Transverse colon (tissue), 4 donors: ENCODE results near the gene DNAJC5. TPM values are rescaled to one million over a fixed set of nuclear protein-coding genes. Genes with fewer than 3 reads are reported as not detected.

Source experiments
- DNase-seq: peaks from one replicate; pipeline ENCODE4 v3.0.0-alpha.2; 2019
- H3K27ac ChIP-seq, 4 donors: fragments of 200-600 bp; sonication (generic); 2 replicates each; pipeline ENCODE4 v1.5.1; 2016 to 2018; ENCODE audit warnings: inconsistent platforms in 4 of 4
- H3K27me3 ChIP-seq: fragments of 200-600 bp; sonication (generic); 2 replicates; pipeline ENCODE4 v1.5.1; 2017; ENCODE audit warnings: inconsistent platforms
- H3K36me3 ChIP-seq, 4 donors: fragments of 200-600 bp; sonication (generic); 2 replicates each; pipeline ENCODE4 v1.5.1; 2017 to 2019; ENCODE audit warnings: inconsistent platforms in 4 of 4
- H3K4me1 ChIP-seq, 4 donors: fragments of 200-600 bp; sonication (generic); 2 replicates each; pipeline ENCODE4 v1.5.1; 2017 to 2020; ENCODE audit warnings: inconsistent platforms in 4 of 4
- H3K4me3 ChIP-seq, 4 donors: fragments of 200-600 bp; sonication (generic); 1 replicate in 1 of 4; 2 replicates in 3 of 4; pipeline versions ENCODE4 v1.5.1 to v1.6.1; 2017 to 2019; ENCODE audit warnings: inconsistent platforms in 4 of 4
- H3K9me3 ChIP-seq, 2 donors: fragments of 200-600 bp; sonication (generic); 2 replicates each; pipeline ENCODE4 v1.5.1; 2017 to 2019; ENCODE audit warnings: inconsistent platforms in 2 of 2
- CTCF ChIP-seq, 5 experiments: fragments of 200-600 bp in 3 of 5; fragments of 450-650 bp in 2 of 5; sonication (generic) in 3 of 5; IDR thresholded peaks; 1 replicate in 2 of 5; 2 replicates in 3 of 5; pipeline ENCODE4 v1.5.1; 2016 to 2017; ENCODE audit warnings: antibody characterized with exemption in 5 of 5, inconsistent platforms in 3 of 5, mild to moderate bottlenecking in 2 of 5, moderate library complexity in 1 of 5
- EP300 ChIP-seq: sonication (generic); formaldehyde crosslinking; IDR thresholded peaks from one replicate; pipeline ENCODE4 v1.6.1; 2017; ENCODE audit warnings: antibody characterized with exemption, low read depth
- POLR2A ChIP-seq: fragments of 450-650 bp; IDR thresholded peaks from one replicate; pipeline ENCODE4 v1.6.1; 2016; ENCODE audit warnings: antibody characterized with exemption, mild to moderate bottlenecking, moderate library complexity
- POLR2AphosphoS5 ChIP-seq, 3 donors: sonication (generic); formaldehyde crosslinking; IDR thresholded peaks; one replicate each; pipeline ENCODE4 v1.6.1; 2016; ENCODE audit warnings: antibody characterized with exemption in 3 of 3
- WGBS, 2 donors: methylation state at CpG; one replicate each; pipeline ENCODE4 v1.1.5; 2018; ENCODE audit warnings: low coverage in 1 of 2; 5-methylcytosine and 5-hydroxymethylcytosine counted together
- in situ Hi-C, 4 donors: fragments of 200-750 bp; cut with MboI; loops; one replicate each; pipeline versions ENCODE4 v1.15.0 to v1.15.1; 2017; ENCODE audit warnings: low sequenced_read_pairs in 3 of 4, low pct_ligation_motif_present in 1 of 4, low pct_unique_long_range_greater_than_20kb in 1 of 4
- intact Hi-C: fragments of 100-400 bp; cut with DNase I; formaldehyde crosslinking; loops from one replicate; pipeline ENCODE4 v1.15.1; 2023; ENCODE audit warnings: low total_unique reads
- total RNA-seq, 4 donors: library from RNA; depleted of rRNA; stranded (reverse); fragments of >200 nt; gene quantifications; one replicate each; pipeline ENCODE4 v1.1.0, GENCODE V29; 2016

Gene DNAJC5
- total RNA-seq, 4 donors from 2014 or later: 59.9 to 77.3 (median 71.4) TPM

GRCh38 chr20:63945031-63945658, 50.2 kb downstream of the DNAJC5 start:
- TF ChIP-seq POLR2AphosphoS5 (IDR thresholded peaks at IDR 0.05) (no peak), POLR2A (no peak), EP300 (no peak), CTCF (IDR thresholded peaks at IDR 0.05) (no peak)
- WGBS, 2 donors: 94% methylated on average over 16 of the region's 17 CpGs; no CpG with 5 or more reads in 1 of the 2 donors
- intact Hi-C loops: no loop called here
- H3K36me3 ChIP-seq: peaks cover 0 to 31% (median 12%) of the 10 kb centered on the region in 4 donors
- H3K9me3 ChIP-seq: no peaks in the 10 kb centered on the region
- DNase-seq: no peak
- no peaks in the 10 kb centered on the region for H3K27me3 ChIP-seq
- no peak overlapping the region for H3K27ac ChIP-seq
- in situ Hi-C loops: no loop called here
- H3K4me1 ChIP-seq: peaks cover 20 to 27% (median 24%) of the 10 kb centered on the region in 4 donors
- no peak overlapping the region for H3K4me3 ChIP-seq

GRCh38 chr20:63945921-63946920, 51.3 kb downstream of the DNAJC5 start:
- 89 to 100% methylated on average over 1 to 17 of the region's 39 CpGs for WGBS, 2 donors
- peaks cover 0 to 21% (median 8%) of the 10 kb centered on the region in 4 donors for H3K36me3 ChIP-seq

GRCh38 chr20:63946986-63947637, 52.2 kb downstream of the DNAJC5 start:
- no peak for DNase-seq
- no peaks in the 10 kb centered on the region for H3K9me3 ChIP-seq
- peaks cover 0 to 21% (median 8%) of the 10 kb centered on the region in 4 donors for H3K36me3 ChIP-seq
- peaks cover 39 to 47% (median 42%) of the 10 kb centered on the region in 4 donors for H3K4me1 ChIP-seq
- H3K27me3 ChIP-seq: no peaks in the 10 kb centered on the region
- peak overlapping the region in 2 of 4 donors; percentile 84 to 93 for H3K27ac ChIP-seq
- H3K4me3 ChIP-seq: no peak overlapping the region
- intact Hi-C loops: no loop called here
- 67 to 85% methylated on average over 2 to 13 of the region's 15 CpGs for WGBS, 2 donors
- in situ Hi-C loops: no loop called here
- no peak for TF ChIP-seq CTCF (IDR thresholded peaks at IDR 0.05)
- no peak for TF ChIP-seq POLR2AphosphoS5 (IDR thresholded peaks at IDR 0.05)
- no peak for TF ChIP-seq POLR2A
- TF ChIP-seq EP300: no peak

More at GRCh38 chr20:63945921-63946920, 51.3 kb downstream of the DNAJC5 start:
- H3K27ac ChIP-seq: no peak overlapping the region
- TF ChIP-seq POLR2AphosphoS5 (IDR thresholded peaks at IDR 0.05): no peak
- TF ChIP-seq CTCF (IDR thresholded peaks at IDR 0.05): no peak
- TF ChIP-seq POLR2A: no peak
- no peak for TF ChIP-seq EP300
- no peak overlapping the region for H3K4me3 ChIP-seq
- peak; percentile 8 for DNase-seq
- H3K4me1 ChIP-seq: peaks cover 31 to 38% (median 34%) of the 10 kb centered on the region in 4 donors
- intact Hi-C loops (no loop called here), in situ Hi-C loops (no loop called here)
- no peaks in the 10 kb centered on the region for H3K9me3 ChIP-seq
- H3K27me3 ChIP-seq: no peaks in the 10 kb centered on the region
